NCI-H460 (cell line): ENCODE measurements around the gene HAS3. TPM values are rescaled to one million over a fixed set of nuclear protein-coding genes. Genes with fewer than 3 reads are reported as not detected.
A peak's percentile ranks its signal among the peaks of the same experiment; 100 is the strongest.
"Not testable (repeated sequence)": the region's sequence is repeated elsewhere in the genome, so short reads cannot be mapped to it uniquely, and the experiment has no call there.

Experiments
- DNase-seq: peaks from one replicate; pipeline ENCODE4 v3.0.0-alpha.2; 2016; ENCODE audit warnings: low read depth; ENCODE audit errors: extremely low read depth
- polyA plus RNA-seq: library from polyadenylated mRNA; depleted of rRNA; stranded (reverse); fragments of >200 nt; gene quantifications from 2 replicates; pipeline ENCODE4 v1.2.3, GENCODE V29; 2014; cell fraction: nucleus; rRNA removed
- total RNA-seq: library from RNA; depleted of rRNA; stranded (reverse); fragments of >200 nt; shearing (Covaris generic); gene quantifications from 2 replicates; pipeline ENCODE4 v1.2.3, GENCODE V29; 2014; rRNA removed

HAS3 gene, protein sequence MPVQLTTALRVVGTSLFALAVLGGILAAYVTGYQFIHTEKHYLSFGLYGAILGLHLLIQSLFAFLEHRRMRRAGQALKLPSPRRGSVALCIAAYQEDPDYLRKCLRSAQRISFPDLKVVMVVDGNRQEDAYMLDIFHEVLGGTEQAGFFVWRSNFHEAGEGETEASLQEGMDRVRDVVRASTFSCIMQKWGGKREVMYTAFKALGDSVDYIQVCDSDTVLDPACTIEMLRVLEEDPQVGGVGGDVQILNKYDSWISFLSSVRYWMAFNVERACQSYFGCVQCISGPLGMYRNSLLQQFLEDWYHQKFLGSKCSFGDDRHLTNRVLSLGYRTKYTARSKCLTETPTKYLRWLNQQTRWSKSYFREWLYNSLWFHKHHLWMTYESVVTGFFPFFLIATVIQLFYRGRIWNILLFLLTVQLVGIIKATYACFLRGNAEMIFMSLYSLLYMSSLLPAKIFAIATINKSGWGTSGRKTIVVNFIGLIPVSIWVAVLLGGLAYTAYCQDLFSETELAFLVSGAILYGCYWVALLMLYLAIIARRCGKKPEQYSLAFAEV
- not detected in 2 replicates for total RNA-seq
- 0.11 TPM in 1 of 2 replicates, not detected in the other for polyA plus RNA-seq

DNA sequence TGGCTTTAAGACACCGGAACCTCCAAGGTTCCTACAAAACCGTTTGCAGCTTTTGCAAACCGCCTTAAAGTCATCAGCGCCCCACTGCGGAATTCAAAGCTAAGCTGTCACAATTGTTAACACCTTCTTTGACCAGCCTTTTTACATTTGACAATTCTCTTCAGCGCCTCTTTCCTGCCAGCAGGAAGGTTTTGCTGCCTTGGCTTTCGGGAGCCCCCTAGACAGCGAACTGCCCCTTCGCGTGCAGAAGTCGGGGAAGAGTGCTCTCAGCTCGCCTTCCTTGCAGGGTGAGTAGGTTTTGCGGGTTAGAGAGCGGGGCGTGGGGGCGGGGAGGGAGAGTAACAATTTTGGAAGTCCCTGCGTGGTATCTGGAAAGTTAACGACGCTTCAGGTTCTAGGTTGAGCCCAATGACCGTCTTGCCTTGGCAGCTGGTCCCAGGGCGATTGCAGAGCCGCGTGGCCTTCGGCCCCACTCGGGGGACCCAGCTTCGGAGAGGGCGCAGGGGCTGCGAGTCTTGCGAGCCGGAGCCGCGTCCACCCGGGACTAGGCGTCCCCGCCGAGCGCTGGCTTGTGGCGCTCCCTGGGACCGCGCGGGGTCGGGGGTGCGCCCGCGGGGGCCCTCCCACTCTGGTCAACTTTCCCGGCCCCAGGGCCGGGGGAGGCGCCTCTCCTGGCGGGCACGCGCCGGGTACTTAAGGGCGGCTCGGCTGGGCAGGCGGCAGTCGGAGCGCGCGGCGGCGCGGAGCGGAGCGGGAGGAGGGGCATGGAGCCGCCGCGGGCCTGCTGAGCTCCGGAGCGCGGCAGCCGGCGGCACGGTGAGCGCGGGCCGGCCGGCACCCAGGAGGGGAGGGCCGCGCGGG, at the start of gene HAS3:
Gene HAS3, plus strand, starts transcription at position 153 of the 861 bp plus-strand sequence. CDS start 3,743 bp downstream, outside the sequence.
- DNase-seq: no peak

DNA sequence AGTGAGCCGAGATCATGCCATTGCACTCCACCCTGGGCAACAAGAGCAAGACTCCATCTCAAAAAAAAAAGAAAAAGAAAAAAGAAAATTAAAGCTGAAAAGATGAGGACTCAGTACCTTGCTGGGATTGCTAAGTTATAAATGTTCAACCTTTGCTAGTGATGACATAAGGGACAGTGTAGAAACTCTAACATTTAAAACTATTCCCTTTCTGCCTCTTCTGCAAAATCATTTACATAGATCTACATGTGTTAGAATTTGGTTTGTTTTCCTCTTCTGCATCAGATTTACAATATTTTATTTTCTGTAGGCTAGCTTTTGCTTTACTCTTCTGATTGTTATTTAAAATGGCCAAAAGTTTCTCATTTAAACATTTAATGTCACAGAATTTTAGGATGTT, 49.5 kb upstream of the HAS3 start:
- no peak for DNase-seq

DNA sequence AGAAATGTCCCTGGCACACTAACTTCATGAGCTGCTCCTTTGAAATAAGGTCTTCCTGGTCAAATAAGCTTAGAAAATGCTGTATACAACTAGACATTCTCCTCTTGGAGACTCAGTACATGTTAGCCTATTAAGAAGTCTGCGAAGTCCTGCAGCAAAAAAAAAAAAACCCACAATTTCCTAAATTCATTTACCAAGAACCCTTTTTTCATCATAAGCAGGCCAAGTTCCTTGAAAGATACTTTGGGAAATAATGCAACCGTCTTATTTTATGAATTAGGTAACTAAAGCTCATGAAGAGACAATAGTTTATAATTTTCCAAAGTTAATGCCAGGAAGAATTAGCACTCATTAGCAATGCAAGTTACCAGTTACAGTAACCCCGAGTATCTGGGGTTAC, 49.0 kb upstream of the HAS3 start:
- no peak for DNase-seq

DNA sequence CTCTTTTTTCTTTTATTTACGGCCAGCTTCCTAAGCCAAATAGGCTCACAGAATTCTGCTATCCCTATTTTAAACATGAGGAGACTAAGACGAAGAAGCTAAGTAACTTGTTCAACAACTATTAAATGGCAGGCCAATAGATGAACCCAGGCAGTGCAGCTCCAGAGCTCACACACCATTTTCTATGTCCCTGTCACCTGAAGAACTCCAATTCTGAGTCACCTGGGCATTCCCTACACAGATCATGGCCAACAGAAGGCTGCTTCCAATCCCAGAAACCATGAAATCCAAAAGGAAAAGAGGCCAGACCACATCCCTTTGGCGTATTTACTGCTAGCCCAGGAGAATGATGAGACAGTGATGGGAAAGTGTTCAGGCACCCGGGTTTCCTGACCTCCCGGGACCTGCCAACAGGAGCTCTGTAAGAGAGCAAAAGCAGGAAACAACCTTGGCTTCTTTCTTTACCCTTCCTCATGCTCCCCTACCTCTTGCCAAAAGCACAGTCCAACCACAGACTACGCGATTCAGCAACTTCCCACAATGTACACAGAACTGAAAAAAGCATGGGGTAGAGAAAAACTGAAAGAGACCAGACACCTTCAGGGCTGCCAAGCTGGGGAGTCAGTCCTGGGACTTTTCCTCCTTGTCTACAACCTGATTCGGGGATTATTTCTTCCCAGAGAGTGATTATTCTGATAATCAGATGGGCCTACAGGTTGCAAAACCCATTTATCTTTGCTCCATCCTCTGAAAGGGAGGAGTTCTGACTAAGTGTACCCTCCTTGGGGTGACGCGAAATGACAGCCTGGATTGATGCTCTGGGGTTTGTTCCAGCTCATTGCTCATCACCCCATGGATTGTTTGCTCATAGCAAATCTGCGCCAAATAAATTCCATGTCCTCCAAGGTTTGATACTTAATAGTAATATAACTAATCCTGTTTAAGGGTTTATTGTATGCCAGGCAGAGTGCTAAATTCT, 47.8 kb upstream of the HAS3 start:
- peak; percentile 20 for DNase-seq

DNA sequence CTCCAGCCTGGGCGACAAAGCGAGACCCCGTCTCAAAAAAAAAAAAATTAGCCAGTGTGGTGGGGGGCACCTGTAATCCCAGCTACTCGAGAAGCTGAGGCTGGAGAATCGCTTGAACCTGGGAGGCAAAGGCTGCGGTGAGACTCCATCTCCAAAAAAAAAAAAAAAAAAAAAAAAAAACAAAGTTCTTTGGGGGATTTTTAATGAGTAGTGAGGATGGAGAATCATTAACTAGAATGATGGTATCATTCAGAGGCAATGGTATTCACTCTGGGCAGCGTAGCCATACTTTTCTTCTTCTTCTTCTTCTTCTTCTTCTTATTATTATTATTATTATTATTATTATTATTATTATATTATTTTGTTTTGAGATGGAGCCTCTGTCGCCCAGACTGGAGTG, 42.0 kb upstream of the HAS3 start:
- DNase-seq: not testable (repeated sequence)

DNA sequence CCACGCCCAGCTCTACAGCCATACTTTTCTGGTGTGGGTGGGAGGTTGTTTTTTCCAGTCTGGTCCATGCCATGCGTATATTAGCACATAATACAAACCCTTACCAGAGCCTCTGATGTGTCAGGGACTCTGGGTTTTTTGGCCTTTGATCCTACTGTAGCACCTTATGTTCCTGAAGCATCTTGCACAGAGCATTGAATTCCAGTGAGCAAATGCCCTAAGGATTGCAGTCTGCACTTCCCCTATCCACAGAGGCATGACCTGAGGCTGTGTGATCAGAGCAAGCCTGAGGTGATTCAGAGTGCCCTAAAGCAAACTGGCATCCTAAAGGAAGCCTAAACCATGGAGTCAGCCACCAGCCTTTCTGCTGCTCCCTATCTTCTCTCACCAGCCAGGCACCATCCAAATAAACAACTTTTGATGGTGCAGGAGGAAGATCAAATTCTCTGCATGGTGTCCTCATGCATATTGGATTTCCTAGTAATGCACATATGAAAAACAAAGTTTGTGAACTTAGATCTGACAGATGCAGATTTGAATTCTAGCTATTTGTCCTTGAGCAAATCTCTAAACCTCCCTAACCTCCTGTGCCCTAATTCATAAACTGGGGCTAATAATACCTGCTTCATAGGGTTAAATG, 41.2 kb upstream of the HAS3 start:
- DNase-seq: no peak

DNA sequence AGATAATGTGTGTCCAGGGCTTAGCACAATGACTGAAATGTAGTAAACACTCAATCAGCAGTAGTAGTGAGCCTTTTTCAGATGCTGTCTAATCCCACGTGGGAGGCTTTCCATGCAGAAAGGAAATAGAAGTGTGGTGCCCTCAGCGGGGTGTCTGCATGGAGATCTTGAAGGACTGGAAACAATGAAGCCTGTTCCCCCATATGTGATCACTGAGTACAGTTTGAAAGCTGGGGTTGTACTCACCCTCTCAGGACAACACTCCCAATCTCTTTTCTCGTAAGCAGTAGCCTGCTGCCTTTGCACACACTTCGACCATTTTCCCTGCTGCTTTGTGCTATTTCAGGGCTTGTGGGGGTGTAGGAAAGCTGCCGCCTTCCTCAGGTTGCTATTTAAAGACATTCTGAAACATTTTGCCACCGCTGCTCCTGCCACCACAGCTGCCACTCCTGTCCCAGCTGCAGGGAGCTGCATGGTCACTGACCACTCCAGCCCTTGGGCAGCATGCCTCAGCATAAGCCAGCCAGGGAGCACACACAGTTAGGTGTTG, 40.6 kb upstream of the HAS3 start:
- DNase-seq: no peak

DNA sequence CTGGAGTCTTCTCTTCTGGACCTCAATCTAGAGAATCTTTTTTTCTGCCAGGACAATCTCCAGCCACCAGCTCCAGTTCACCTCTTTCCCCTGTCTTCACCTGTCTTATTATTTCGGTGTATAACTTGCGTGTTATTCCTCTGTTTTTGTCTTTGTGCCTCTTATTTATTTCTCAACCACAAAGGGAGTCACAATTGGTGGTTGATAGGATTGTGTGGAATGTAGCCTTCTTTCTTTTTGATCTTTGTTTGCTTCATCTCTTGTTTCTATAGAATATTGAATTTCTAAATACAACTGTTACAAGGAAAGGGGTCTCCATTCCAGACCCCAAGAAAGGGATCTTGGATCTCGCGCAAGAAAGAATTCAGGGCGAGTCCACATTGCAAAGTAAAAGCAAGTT, 35.9 kb upstream of the HAS3 start:
- no peak for DNase-seq

DNA sequence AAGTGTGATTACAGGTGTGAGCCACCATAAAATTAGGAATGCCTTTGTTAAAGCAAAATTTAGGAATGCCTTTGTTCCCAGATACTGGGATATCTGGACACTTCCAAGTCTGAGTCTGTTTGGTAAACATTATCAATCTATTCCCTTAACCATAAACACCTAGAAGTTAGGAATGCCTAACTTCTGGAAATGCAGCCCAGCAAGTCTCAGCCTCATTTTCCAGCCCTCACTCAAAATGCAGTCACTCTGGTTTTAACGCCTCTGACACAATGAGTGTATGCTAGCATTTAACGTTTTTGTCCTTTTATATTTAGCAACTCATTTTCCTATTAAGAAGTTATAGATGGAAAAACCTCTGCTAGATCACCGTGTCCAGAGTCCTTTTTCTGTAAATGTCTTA, 34.4 kb upstream of the HAS3 start:
- DNase-seq: no peak

DNA sequence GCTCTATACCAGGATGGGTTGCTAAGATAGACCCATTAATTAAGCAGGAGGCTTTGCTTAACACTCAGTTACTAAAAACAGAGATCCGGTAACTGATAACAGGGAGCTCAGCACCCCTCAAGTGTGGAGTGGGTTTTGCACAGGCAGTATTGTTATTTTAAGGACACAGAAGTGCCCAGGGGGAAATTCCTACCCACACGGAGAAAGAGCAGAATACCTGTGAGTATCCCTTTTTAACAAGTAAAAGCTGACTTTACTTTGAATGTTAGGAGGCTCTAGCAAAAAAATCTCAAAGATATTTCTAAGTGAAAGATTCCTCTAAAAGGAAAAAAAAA, 32.8 kb upstream of the HAS3 start:
- no peak for DNase-seq

DNA sequence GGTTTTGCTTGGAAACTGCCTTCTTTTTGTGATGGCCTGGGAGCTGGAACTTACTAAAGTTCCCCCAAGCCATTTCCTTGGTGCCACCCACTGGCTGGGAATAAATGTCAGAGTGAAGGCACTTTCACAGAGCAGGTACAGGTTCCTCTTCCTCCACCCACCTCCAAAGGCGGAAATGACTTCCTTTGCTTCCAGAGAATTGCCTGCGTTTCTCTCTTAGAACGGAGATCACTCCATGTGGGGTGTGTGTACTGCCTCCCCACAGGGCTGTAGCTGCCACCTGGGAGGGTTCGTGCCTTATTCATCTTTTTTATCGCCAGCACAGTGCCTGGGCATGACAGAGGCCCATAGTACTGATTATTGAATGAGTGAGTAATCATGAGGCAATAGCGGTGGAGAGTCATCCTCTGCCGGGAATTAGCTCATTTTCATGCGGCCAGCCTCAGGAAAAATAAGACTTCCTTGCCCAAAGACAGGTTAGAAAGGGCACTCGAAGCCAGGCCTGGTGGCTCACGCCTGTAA, 32.2 kb upstream of the HAS3 start:
- DNase-seq: peak; percentile 18

DNA sequence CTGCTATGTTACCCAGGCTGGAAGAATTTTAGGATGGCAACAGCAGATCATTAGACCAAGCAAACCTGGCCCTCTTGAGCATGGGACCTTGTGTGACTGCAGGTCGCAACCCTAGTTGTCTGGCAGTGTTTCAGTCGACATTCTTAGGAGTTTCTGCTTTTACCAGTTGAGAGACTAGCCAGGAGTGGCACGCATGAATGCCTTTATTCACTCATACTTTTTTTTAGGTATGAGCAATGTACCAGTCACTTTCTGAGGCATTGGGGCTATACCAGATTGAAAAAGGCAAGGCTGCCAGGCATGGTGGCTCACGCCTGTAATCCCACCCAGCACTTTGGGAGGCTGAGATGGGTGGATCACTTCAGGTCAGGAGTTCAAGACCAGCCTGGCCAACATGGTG, 28.2 kb upstream of the HAS3 start:
- no peak for DNase-seq

DNA sequence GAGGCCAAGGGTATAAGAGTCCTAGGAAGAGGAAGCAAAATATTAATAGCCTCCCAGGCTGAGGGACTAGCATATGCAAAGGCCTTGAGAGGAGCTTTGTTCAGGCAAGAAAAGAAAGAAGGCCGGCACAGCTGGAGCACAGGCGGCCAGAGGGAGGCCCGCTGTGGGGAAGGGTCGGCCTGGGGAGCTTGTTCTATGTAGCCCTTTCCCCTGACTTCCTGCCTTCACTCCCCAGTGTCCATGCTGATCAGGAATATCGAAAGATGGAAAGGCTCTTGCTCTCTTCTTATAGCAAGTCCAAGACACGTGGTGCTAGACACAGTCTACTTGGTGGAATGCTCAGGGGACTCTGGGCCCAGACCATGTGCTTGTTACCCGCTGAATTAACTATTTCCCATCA, 27.4 kb upstream of the HAS3 start:
- no peak for DNase-seq

DNA sequence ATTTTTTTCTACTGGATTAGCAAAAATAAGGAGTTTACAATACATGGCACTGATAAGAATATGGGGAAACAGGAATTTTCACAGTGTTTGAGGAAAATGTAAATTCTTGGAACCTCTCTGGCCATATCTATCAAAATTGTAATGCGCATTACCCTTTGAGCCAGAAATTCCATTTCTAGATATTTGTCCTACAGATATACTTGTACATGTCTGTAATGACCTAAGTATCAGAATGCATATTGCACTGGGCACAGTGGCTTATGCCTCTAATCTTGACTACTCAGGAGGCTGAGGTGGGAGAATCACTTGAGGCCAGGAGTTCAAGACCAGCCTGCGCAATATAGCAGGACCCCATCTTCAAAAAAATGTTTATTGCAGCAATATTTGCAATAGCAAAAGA, 25.8 kb upstream of the HAS3 start:
- no peak for DNase-seq

DNA sequence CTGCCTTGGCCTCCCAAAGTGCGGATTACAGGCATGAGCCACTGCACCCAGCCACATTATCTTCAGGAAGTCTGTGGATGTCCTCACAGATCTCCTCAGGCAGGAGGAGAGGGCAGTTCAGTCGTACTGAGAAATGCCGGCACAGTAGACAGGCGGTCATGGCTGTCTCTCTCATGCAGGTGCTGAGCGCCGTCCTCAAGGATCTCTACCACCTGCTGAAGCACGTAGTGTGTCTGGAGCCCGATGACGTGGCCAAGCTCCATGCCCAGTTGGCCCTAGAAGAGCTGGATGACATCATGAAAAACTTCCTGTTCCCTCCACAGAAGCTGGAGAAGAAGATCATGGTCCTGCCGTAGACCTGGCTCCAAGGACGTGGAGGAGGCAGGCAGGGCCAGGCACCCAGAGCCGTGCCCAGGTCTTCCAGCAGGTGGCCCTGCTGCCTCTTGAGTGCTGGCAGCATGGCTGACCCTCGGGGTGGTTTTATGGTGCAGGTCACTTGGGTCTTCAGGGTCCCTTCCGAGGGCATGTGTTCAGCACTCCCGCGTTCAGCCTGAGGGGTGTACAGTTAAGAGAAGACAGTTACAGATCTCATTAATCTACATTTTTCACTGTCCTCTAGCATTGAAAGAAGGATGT, 22.0 kb upstream of the HAS3 start:
- no peak for DNase-seq

DNA sequence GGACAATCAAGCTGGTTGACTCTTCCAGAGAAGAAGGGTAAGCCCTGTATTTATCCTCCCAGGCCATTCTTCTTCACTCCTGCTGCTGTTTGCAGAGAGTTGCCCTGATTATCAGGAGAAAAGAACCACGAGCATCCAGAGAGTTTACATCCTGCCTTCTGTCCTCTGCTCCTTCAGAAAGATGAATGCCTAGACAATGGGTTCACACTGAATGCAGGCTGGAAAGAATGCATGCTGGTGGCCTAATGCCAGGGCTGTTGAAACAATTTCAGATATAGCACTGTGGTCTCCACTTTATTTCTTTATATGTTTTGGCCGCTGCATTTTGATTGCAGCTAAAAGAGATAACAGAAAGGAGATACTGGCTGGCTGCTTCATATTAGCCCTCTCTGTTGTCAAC, 21.2 kb upstream of the HAS3 start:
- DNase-seq: no peak

DNA sequence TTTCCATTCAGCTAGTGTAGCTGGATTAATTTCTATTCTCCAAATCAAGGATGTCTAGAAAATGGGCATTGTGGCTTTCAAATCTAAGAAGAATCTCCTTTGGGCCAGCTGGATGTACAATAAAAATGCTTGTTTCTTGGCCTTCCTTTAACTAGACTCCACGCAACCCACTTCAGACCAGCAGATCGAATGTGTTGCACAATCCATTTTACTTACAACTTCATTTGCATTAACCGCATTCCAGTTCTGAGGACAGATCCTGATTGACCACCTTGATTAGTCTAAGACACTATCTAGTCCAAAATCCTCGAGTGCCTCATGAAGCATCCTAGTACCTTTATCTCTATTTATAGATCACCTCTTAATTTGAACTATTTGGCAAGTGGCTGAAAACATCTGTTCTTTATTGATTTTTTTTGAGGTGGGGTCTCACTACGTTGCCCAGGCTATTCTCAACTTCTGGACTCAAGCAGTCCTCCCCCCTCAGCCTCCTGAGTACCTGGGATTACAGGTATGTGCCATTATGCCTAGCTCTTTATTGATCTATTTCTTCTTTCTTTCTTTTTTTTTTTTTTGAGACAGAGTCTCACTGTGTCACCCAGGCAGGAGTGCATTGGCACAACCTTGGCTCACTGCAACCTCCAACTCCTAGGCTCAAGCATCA, 20.3 kb upstream of the HAS3 start:
- DNase-seq: no peak

DNA sequence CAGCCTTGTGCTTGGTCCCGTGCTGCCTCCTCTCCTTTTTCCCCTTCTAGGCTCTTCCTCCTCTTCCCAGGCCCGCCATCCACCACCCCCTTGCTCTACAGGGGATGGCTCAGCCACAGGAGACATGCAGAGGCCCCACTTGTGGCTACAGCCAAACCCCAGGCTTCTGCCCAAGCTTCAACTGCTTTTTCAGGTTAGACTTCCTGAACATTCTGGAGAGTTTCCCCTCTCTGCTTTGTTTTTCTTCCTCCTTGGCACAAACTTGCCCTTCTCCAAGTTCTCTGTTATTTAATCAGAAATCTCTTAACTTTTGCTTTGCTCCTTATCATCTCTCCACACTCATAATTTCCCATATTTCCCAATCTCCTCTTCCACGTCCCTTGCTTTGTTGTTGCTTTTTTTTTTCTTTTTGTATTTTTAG, 18.3 kb upstream of the HAS3 start:
- DNase-seq: no peak
